GM18907 (cell line): Measurements from ENCODE around the gene CDKAL1.
"Not testable (repeated sequence)": the region's sequence is repeated elsewhere in the genome, so short reads cannot be mapped to it uniquely, and the experiment has no call there.

ENCODE experiments used
- ATAC-seq: cut with Tn5 transposase; IDR thresholded peaks from one replicate; pipeline ENCODE4 v1.9.1; 2021; ENCODE audit warnings: mild to moderate bottlenecking, moderate library complexity; ENCODE audit not compliant: unreplicated experiment

Gene CDKAL1

DNA sequence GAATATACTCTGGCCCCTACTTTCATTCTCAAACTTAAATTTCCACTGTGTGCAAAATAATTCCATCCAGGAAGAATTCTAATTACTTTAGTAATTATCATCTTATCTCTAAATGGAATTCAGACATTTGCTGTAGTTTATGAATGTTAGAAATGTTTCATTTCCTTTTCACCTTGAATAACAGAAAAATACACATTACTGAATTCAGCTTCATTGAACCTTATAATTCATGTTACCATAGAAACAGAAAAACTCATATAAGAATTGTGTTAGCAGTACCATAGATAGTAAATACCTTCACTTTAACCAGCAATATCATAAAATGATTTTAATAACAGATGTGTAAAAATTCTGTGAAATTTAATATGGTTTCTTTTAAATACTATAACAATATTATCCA is 514.9 kb downstream of the CDKAL1 start:
- ATAC-seq: no peak

DNA sequence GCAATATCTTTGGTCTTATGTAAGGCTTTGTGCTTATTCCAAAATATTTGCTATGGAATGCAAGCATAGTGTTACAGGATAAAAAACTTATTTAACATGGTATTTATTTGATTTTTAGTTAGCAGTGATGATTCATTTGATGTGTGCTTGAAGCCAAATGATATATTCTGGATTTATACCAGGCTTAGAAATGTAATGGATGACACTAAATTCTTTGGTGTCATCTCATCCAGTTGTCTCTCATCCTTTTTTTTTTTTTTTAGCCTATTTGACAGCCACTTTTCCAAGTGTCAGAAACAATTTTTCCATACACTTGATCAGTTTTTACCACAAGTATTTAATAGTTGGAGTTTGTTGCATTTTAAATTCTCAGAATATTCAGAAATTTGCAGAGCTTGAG is 515.3 kb downstream of the CDKAL1 start:
- ATAC-seq: no peak

DNA sequence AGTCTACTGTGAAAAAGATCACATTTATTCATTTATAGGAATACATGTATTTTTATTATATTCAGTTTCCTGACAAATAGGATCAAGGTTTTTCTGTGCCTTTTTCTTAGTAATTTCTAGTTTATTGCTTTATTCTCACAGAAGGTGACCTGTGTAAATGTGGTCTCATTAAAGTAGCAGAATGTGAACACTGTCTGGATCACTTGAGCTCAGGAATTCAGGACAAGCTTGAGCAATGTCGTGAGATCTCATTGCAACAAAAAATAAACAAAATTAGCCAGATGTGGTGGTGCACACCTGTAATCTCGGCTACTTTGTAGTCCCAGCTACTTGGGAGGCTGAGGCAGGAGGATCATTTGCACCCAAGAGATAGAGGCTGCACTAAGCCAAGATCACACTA is 516.7 kb downstream of the CDKAL1 start:
- no peak for ATAC-seq

DNA sequence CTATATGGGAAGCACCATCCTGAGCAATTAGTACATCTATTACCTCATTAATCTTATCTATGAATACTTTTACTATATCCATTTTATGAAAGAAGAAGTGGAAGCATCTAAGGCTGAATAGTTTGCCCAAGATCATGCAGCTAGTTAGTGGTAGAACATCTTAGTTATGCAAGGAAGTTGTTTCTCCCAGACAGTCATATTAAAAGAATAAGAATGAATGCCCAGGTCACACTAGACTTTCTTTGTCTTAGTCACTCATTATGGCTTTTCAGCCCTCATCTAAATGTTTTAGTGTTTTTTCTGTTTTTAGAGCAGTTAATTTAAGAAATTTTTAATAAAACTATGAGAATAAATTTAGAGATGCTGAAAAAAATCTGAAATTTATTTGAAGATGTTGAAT is 517.5 kb downstream of the CDKAL1 start:
- ATAC-seq: no peak

DNA sequence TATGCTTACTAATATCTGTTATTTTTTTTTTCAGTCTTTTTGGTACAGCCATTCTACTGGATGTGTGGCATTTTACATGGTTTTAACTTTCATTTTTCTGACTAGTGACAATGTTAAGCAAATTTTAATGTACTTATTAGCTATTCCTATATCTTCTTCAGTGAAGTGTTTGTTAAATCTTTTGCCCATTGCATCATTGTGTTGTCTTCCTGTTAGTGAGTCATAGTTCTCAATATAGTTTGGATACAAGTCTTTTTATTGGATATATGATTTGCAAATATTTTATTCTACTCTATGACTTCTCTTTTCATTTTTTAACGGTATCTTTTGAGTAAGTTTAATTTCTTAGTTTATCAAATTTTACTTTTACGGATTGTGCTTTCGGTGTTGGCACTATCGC is 519.4 kb downstream of the CDKAL1 start:
- ATAC-seq: no peak

DNA sequence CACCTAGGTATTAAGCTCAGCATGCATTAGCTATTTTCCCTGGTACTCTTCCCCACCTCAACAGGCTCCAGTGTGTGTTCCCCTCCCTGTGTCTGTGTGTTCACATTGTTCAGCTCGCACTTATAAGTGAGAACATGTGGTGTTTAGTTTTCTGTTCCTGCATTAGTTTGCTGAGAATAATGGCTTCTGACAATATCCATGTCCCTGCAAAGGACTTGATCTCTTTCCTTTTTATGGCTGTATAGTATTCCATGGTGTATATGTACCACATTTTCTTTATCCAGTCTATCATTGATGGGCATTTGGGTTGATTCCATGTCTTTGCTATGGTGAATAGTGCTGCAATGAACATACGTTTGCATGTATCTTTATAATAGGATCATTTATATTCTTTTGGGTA is 521.2 kb downstream of the CDKAL1 start:
- not testable (repeated sequence) for ATAC-seq

DNA sequence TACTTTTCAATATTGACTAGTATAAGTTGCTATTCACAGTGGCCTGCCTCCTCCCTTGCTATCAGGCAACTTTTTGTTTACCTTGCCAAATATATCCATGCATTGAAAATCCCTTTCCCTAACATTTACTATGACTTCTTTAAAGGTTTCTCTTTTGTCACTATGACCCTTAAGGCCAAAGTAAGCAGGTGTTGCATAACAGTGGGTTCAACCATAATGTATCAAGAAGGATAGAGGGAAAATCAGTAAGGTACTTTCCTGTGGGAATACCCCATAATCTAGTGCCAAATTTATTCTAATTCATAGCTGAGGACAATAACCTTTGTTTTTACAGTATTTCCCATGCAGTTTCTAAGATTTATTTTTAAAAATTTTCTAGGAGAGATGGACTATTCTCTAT is 527.6 kb downstream of the CDKAL1 start:
- no peak for ATAC-seq

DNA sequence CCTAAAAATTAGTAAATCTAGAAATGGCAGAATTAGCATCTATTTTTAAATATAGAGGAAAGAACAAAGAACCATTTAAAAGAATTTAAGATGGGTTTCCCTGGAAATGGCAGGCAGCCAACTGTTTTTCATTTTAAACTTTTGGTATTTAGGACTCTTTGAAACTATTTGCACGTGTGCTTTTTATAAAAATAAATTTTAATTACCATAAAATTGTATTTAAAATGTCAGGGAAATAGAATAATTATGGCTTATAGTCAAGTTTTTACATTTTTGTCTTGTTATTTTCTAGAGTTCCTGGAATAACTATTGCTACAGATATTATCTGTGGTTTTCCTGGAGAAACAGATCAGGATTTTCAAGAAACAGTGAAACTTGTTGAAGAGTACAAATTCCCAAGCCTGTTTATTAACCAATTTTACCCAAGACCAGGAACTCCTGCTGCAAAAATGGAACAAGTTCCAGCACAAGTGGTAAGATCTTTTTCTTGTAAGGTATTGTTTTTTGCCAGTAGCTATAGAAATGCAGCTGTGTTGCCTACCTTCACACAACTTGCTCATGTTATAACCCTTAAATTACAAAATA is 530.6 kb downstream of the CDKAL1 start:
- ATAC-seq: no peak

DNA sequence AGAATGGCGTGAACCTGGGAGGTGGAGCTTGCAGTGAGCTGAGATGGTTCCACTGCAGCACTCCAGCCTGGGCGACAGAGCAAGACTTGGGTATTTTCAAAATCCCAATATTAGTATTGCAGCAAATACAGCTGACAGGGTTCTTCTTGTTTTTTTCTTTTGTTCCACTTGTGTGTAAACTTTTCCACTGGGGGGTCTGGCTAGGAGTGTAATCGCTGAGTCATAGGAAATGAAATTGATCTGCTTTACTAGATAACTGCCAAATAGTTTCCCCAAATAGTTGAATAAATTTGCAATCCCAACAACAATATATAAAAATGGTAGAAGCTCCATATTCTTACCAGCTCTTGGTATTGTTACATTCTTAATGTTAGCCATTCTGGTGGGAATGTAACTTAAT is 533.3 kb downstream of the CDKAL1 start:
- no peak for ATAC-seq

DNA sequence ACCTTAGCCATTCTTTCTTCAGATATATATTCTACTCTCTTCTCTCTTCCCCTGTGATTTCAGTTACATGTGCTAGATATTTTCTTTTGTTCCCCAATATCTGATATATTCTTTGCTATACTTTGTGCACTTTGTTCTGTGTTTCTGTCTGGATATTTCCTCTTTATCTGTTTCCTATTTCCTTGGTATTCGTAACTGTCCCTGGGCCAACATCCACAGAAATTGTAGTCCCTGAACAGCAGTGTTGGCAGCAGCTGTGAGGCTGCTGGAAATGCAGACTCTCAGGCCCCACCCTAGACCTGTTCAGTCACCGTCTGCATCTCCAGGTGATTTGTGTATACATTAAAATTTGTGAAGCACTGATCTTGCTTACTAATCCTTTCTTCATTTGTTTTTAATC is 536.4 kb downstream of the CDKAL1 start:
- no peak for ATAC-seq

DNA sequence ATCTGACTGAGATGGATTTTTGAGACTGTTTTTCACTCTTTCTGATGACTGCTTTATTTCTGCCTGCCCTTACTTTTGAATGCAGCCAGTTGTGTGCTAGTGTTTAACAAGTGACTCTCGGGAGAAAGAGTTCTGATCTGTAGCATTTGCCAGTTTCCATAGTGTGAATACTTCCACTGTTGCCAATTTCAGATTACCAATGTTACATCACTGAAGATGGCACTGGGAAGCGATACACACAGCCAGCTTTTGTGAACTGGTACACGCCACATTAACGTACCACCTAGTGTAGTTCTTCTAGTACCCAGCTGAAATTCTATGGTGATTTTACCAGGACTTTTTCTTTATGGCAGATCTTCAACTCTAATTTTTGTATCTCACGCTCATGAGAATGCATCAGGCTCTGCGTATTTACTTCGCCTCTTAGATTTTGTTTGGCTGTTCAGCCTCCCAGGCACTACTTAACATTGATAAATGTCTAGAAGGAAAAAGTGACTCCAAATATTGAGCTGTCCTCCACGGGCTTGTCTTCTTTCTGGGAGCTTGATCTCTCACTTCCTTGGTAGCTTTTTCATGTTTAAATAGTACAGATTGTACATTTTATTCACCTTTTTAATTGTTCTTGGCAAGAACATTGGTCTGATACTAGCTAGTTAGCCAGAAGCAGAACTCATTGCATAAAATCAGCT is 537.7 kb downstream of the CDKAL1 start:
- no peak for ATAC-seq

DNA sequence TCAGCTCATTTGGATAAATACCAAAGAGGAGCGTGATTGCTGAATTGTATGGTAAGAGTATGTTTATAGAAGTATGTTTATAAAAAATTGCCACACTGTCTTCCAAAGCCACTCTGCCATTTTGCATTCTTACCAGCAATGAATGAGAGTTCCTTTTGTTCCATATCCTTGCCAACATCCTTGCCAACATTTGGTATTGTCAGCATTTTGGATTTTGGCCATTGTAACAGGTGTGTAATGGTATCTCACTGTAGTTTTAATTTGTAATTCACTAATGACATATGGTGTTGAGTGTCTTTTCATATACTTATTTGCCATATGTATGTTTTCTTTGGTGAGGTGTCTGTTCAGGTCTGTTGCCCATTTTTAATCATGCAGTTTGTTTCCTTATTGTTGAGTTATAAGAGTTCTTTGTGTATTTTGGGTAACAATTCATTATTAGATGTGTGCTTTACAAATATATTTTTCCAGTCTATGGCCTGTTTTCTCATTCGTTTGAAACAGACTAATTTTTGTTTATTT is 539.1 kb downstream of the CDKAL1 start:
- ATAC-seq: no peak

DNA sequence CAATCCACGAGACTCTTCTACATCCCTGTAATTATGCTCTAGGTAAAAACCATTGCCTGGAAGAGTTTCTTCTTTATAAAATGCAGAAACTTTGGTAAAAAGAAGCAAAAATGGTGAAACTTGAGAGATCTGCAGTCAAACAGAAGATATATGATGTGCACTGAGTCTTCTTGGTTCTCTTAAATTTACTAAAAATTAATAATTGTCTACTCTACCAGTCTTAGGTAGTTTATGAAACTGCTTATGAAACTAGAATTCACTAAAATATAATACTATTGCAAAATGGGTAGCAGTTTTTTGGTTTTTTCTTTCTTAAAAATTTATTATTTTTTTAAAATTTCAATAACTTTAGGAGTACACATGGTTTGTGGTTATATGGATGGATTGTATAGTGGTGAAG is 540.2 kb downstream of the CDKAL1 start:
- ATAC-seq: peak; percentile 57

DNA sequence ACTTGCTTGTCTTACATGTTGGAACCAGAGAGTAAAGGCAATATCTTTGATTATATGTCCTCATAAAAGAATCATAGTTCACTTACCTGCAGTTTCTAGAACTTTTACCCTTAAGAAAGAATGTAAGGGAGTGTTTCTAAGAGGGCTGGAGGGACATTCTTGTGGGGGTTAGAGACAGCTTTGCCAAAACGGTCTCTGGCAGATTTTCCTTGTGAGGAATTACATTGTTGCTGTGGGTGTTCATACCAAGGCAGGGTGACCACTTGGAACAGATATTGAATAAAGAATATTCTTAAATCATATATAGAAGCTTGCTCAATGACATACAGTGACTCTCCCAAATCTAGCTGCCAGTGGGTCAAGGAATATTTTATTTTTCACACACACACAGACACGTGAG is 541.7 kb downstream of the CDKAL1 start:
- ATAC-seq: no peak

DNA sequence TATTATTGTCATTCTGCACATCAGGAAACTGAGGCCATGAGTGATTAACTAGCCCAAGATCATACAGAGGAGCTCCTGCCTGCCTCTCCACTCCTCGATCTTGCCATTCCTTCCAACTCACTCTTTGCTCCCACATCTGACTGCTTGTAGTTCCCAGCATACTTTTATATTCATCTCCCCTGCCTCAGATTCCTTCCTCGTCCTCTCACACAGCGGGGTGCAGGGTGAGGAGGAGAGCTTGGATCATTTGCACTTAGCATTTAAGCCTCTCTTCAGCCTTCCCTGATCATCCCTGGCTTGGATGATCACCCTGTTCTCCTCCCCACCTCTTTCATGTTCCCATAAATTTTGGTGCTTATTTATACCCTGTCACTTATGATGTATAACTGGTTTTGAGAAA is 544.2 kb downstream of the CDKAL1 start:
- no peak for ATAC-seq

DNA sequence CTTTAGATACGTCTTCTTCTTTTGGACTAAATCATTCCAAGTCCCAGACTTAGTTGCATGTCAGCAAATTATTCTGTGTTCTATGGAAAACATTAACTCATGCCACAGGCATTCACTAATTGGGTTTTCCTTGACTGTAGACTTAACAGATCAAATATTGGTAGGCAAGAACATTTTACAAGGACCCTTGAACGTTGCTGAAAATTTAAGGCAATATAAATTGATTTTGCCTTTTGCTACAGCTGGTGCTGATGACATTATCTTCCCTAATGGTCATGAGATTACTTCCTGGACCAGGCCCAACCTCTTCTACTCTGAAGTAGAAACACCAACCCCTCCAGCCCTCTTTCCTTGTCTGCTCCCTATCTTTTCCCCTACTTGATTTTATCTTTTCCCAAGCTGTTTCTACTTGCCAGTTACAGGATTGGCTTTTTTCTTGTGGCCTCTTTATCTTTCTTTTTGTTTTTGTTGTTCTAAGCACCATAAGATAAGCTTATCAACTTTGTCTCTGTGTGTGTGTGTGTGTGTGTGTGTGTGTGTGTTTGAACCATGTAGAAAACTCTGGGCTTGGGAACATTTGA is 545.3 kb downstream of the CDKAL1 start:
- no peak for ATAC-seq

DNA sequence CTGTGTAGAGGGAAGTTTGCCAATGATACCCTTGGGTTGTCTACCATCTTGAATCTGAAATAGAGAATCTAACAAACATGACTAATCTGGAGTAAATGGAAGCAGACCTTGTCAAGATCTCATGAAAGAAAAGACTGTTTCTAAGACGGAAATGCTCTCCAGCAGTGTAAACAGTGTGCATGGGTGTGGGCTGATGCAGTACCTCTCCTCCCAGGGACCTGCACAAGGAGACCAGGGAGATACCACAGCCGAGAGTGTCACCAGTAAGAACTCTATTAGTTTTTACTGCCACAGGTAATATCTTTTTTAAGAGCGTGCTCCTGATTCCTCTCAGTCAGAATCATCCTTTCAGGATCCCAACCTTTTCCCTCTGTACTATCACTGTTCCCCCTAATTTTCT is 546.0 kb downstream of the CDKAL1 start:
- no peak for ATAC-seq

DNA sequence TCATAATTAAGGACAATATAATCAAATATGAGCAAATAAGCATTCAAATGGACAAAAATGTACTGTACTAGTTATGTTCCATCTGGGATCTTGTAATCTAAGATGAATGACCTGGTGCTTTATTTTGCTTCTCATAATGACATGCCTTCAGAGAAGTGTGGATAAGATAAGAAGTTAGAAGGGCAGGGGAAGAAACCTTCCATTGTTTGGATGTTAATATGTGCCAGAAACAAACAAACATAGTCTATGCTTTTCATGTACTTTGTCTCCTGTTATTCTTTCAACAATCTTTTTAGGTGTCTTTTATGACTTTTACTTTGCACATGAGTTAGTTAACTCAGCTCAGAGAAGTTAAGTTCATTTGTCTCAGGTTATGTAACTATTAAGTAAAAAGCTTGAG is 547.8 kb downstream of the CDKAL1 start:
- no peak for ATAC-seq

DNA sequence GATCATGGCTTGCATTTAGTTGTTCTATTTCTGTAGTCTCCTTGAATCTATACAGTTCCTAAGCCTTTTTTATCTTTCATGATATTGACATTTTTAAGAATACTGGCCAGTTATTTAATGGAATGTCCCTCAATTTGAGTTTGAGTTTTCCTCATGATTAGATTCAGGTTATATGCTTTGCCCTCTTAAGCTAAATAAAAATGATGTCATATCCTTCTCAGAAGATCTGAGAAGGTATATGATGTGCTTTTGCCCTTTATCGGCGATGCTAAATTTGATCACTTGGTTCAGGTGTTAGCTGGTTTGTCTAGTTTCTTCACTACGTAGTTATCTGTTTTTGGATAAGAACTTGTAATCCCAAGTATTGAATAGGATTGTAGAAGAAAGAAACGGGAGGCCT is 549.5 kb downstream of the CDKAL1 start:
- ATAC-seq: no peak

DNA sequence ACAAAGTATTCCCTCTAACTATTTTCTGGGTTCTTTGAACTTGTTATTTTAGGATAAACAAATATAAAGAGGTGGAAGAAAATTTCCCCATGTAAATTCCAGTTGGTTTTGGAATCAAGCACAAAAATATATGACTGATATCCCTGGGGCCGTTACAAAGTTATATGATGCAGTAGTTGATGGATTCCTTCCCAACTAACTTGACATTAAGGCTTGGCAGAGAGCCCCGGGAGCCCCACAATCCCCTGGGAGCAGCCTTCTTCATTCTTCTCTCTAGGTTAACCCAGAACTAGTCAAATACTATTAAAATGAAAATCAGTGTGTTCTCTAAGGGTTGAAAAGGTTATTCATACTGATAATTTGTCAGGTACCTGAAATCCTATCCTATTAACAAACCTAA is 550.4 kb downstream of the CDKAL1 start:
- ATAC-seq: no peak

DNA sequence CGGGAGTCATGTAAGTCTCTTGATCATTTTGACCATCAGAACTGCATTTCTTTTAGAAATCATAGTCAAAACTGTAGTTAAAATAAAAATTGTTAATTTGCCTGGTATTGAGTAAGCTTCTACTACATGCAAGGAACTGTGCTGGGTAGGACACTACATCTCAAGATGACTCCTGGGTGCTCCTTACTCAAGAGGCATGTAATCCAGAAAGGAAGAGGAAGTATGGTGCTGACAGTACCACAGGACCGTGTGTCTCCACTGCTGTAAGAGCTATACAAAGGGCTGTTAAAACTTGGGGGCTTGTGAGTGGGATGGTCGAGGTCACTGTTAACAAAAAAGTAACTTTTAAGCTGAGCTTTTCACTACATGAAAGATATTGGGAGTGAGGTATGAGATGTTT is 551.0 kb downstream of the CDKAL1 start:
- ATAC-seq: no peak

DNA sequence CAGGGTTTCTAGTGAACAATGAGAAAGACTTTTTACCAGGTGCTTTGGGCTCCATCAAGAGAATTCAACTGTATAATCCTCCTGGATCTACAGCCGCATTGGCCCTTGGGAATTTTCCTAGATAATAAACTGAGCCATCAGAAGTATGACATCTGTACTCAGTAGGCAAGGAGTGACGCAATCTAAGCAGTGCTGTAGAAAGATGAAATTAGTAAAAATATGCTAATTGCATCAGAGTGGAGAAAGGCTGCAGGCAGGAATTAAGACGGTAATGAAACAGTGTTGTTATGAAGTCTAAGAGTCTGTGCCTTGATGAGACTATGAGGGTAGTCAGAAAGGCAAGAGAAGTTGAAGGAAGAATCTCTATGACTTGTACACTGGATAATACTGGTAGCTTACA is 551.4 kb downstream of the CDKAL1 start:
- no peak for ATAC-seq

DNA sequence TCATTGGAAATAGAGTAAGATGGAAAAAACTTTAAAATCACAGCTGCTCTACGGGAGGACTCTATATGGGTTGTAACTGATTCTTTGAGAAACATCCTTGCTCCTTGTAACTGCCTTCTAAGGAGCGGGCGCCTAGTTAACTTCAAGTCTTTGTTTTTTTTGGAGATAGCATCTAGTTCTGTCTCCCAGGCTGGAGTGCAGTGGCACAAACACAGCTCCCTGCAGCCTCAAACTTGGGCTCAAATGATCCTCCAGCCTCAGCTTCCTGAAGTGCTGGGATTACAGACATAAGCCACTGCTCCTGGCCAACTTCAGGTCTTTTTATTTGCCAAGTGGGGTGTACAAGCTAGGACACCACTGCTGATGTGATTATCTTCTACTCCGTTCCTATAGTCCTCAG is 552.9 kb downstream of the CDKAL1 start:
- ATAC-seq: no peak
